Sigmoid colon (tissue), 4 donors: ENCODE measurements around the gene GGA3.
"Not testable (repeated sequence)": the region's sequence is repeated elsewhere in the genome, so short reads cannot be mapped to it uniquely, and the experiment has no call there.

Source experiments
- CTCF ChIP-seq, 4 experiments: fragments of 450-650 bp in 3 of 4; fragments of 200-600 bp in 1 of 4; IDR thresholded peaks; one replicate each; pipeline ENCODE4 v1.5.1; 2016 to 2019; ENCODE audit warnings: antibody characterized with exemption in 4 of 4, mild to moderate bottlenecking in 3 of 4, moderate library complexity in 2 of 4
- POLR2AphosphoS5 ChIP-seq, 4 donors: sonication (generic); formaldehyde crosslinking; IDR thresholded peaks; one replicate each; pipeline ENCODE4 v1.6.1; 2017; ENCODE audit warnings: antibody characterized with exemption in 4 of 4

- not testable (repeated sequence) for TF ChIP-seq CTCF, POLR2AphosphoS5 (IDR thresholded peaks at IDR 0.05)
Observed at GRCh38 chr17:75292810-75293448, 31.5 kb upstream of the GGA3 start.
